ENCODE results near the gene CCDC68. TPM values are rescaled to one million over a fixed set of nuclear protein-coding genes. Genes with fewer than 3 reads are reported as not detected.

CCDC68 gene
- total RNA-seq, 2 donors from 2014 or later = 10.1 to 18.4 TPM

DNA sequence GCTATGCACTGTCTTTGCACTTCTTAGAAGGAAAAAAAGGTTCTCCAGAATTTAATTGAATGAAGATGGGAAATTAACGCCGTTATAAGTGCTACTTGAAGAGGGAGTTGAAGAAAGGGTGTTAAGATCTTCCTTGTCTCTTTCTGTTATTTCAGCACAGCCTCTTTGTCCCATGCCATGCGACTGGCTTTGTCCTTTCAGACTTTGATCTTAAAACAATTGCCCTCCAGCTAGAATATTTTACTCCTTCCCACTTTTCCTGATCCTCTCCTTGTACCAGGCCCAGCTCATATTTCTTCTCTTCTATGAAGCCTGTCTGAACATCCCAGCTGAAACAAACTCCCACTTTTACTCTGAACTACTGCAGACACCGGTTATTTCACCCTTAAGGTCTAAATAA, 79.6 kb downstream of the CCDC68 start:
- DNase-seq (ENCODE audit: low spot score) (no peak), ATAC-seq (ENCODE audit: insufficient number of reproducible peaks, low FRiP score, low read depth) (no peak)
- no peak overlapping the region for H3K4me3 ChIP-seq
- no peaks in the 10 kb centered on the region for H3K27me3 ChIP-seq (replicated peaks; ENCODE audit: insufficient read depth)
- H3K36me3 ChIP-seq = no peaks in the 10 kb centered on the region
- H3K4me1 ChIP-seq (ENCODE audit: control insufficient read depth in 1 of 2, low read depth in 2 of 2) = no peaks in the 10 kb centered on the region
- TF ChIP-seq, protein P1, sequence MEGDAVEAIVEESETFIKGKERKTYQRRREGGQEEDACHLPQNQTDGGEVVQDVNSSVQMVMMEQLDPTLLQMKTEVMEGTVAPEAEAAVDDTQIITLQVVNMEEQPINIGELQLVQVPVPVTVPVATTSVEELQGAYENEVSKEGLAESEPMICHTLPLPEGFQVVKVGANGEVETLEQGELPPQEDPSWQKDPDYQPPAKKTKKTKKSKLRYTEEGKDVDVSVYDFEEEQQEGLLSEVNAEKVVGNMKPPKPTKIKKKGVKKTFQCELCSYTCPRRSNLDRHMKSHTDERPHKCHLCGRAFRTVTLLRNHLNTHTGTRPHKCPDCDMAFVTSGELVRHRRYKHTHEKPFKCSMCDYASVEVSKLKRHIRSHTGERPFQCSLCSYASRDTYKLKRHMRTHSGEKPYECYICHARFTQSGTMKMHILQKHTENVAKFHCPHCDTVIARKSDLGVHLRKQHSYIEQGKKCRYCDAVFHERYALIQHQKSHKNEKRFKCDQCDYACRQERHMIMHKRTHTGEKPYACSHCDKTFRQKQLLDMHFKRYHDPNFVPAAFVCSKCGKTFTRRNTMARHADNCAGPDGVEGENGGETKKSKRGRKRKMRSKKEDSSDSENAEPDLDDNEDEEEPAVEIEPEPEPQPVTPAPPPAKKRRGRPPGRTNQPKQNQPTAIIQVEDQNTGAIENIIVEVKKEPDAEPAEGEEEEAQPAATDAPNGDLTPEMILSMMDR (IDR thresholded peaks at IDR 0.05) = no peak
- no peak overlapping the region for H3K27ac ChIP-seq
- H3K9me3 ChIP-seq = no peaks in the 10 kb centered on the region

DNA sequence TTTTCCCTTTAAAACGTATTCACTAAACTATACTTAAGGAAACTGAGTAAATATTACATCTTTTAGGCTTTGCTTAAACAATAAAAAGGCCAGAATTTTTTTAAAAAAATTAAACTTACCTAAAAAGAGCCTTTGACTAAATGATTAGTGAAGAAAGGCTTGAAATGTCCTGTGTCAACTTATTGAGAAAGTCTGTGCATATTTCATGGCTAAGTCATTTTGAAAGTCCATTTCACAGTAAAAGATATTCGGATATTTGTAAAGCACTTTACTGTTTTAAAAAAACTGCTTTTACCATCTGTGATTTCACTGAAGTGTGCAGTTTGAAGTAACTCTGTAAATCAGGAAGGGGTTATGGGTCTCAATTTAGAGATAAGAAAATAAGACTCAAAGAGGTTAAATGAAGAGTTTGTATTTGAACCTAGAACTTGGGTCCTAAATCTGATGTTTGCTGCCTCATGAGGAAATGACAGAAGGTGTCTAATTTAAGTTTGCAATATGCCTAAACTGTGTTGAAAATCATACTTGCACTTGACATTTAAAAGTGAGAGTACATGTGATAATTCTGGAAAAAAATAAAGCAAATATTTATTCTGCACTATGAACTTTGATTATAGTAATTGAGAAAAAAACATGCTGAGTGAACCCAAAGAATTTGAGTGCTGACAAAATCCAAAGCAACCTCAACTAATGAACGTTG, 80.5 kb downstream of the CCDC68 start:
- Histone ChIP-seq H3K27me3 (replicated peaks; ENCODE audit: insufficient read depth) (no peaks in the 10 kb centered on the region), H3K9me3 (no peaks in the 10 kb centered on the region), H3K4me3 (no peak overlapping the region), H3K36me3 (no peaks in the 10 kb centered on the region), H3K4me1 (ENCODE audit: control insufficient read depth in 1 of 2, low read depth in 2 of 2) (no peaks in the 10 kb centered on the region), H3K27ac (no peak overlapping the region)
- no peak for DNase-seq (ENCODE audit: low spot score)
- no peak for ATAC-seq (ENCODE audit: insufficient number of reproducible peaks, low FRiP score, low read depth)
- TF ChIP-seq, protein P1 (IDR thresholded peaks at IDR 0.05) = no peak

DNA sequence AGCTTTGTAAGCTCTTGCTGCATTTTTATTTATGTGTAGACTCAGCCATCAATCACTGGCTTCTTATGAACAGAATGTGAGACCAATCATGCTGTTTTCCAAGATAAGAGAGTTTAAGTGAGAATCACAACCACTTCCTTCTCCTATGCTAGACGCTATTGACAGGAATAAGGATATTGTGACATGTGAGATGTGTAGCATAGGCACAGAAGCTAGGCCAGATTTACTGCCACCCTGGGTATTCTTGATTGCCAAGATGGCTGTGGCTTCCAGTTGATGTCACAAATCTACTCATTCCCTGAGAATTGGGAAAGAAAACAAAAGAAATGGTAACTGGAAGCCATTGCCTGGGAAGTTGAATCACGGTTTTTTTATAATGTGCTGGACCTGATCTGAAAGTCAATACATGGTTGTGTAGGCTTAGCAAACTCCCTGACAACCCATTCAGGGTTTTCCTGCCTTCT, 81.1 kb downstream of the CCDC68 start:
- no peak for ATAC-seq (ENCODE audit: insufficient number of reproducible peaks, low FRiP score, low read depth)
- no peak overlapping the region for H3K4me3 ChIP-seq

DNA sequence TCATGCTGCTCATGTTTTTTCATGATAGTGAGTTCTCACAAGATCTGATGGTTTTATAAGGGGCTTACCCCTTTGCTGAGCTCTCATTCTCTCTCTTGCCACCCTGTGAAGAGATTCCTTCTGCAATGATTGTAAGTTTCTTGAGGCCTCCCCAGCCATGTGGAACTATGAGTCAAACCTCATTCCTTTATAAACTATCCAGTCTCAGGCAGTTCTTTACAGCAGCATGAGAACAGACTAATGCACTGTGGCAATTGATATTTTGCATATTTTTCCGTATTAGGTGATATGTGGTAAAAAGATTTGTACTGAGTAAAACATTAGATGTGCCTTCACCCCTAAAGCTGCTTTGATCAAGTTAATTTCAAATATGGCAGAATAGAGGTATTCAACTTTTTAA, 82.2 kb downstream of the CCDC68 start:
- Histone ChIP-seq H3K4me3 (no peak overlapping the region), H3K9me3 (no peaks in the 10 kb centered on the region), H3K27me3 (replicated peaks; ENCODE audit: insufficient read depth) (no peaks in the 10 kb centered on the region), H3K4me1 (ENCODE audit: control insufficient read depth in 1 of 2, low read depth in 2 of 2) (no peaks in the 10 kb centered on the region), H3K27ac (no peak overlapping the region), H3K36me3 (no peaks in the 10 kb centered on the region)
- DNase-seq (ENCODE audit: low spot score) = no peak
- TF ChIP-seq, protein P1 (IDR thresholded peaks at IDR 0.05) = no peak
- no peak for ATAC-seq (ENCODE audit: insufficient number of reproducible peaks, low FRiP score, low read depth)

More for the DNA sequence above, 81.1 kb downstream of the CCDC68 start:
- Histone ChIP-seq H3K27ac (no peak overlapping the region), H3K9me3 (no peaks in the 10 kb centered on the region), H3K4me1 (ENCODE audit: control insufficient read depth in 1 of 2, low read depth in 2 of 2) (no peaks in the 10 kb centered on the region), H3K27me3 (replicated peaks; ENCODE audit: insufficient read depth) (no peaks in the 10 kb centered on the region), H3K36me3 (no peaks in the 10 kb centered on the region)
- TF ChIP-seq, protein P1 (IDR thresholded peaks at IDR 0.05) = no peak
- DNase-seq (ENCODE audit: low spot score) = no peak

DNA sequence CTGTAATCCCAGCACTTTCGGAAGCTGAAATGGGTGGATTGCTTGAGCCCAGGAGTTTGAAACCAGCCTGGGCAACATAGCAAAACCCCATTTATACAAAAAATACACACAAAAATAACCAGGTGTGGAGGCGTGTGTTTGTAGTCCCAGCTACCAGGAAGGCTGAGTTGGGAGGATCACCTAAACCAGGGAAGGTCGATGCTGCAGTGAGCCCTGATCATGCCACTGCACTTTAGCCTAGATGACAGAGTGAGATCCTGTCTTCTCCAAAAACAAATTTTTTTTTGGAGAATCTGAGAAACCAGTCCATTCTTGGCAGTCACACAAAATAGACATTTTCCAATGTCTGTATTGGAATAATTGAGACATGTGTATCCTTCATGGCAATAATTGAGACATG, 84.2 kb downstream of the CCDC68 start:
- Histone ChIP-seq H3K4me1 (ENCODE audit: control insufficient read depth in 1 of 2, low read depth in 2 of 2) (no peaks in the 10 kb centered on the region), H3K4me3 (no peak overlapping the region), H3K36me3 (no peaks in the 10 kb centered on the region), H3K27ac (no peak overlapping the region), H3K9me3 (no peaks in the 10 kb centered on the region), H3K27me3 (replicated peaks; ENCODE audit: insufficient read depth) (no peaks in the 10 kb centered on the region)
- DNase-seq (ENCODE audit: low spot score) = no peak
- ATAC-seq (ENCODE audit: insufficient number of reproducible peaks, low FRiP score, low read depth) = no peak
- TF ChIP-seq, protein P1 (IDR thresholded peaks at IDR 0.05) = no peak

Data from thoracic aorta (tissue), 2 donors.